K562 (cell line): Measurements from ENCODE around the gene VPS18. TPM values are rescaled to one million over a fixed set of nuclear protein-coding genes. Genes with fewer than 3 reads are reported as not detected.

Source experiments
- ARID4B ChIP-seq: sonication (generic); formaldehyde crosslinking; IDR thresholded peaks from 2 replicates; pipeline ENCODE4 v1.8.0; 2022; ENCODE audit warnings: mild to moderate bottlenecking, missing genetic modification reagents
- BRF1 ChIP-seq: IDR thresholded peaks from 3 replicates; pipeline ENCODE4 v1.6.1; 2011; ENCODE audit warnings: borderline replicate concordance, mild to moderate bottlenecking; ENCODE audit not compliant: insufficient read length; ENCODE audit errors: extremely low read depth
- CAMTA2 ChIP-seq: fragments of 250-450 bp; sonication (Bioruptor Pico); conservative IDR thresholded peaks from 2 replicates; pipeline ENCODE4 v1.5.1; 2022
- CBX1 ChIP-seq: sonication (generic); IDR thresholded peaks from 2 replicates; pipeline ENCODE4 v1.6.1; 2016; ENCODE audit warnings: antibody characterized with exemption, low read depth, mild to moderate bottlenecking
- GATAD2A ChIP-seq: fragments of 450-650 bp; IDR thresholded peaks from 2 replicates; pipeline ENCODE4 v1.6.1; 2017
- MLLT1 ChIP-seq, 2 experiments: fragments of 450-650 bp; IDR thresholded peaks; 2 replicates each; pipeline ENCODE4 v1.6.1; 2016
- NFXL1 ChIP-seq: fragments of 450-650 bp; formaldehyde crosslinking; IDR thresholded peaks from 2 replicates; pipeline ENCODE4 v1.4.0; 2021; ENCODE audit warnings: mild to moderate bottlenecking
- NR2C1 ChIP-seq, 2 experiments: fragments of 450-650 bp; IDR thresholded peaks; 2 replicates each; pipeline ENCODE4 v1.6.1; 2017; ENCODE audit warnings: mild to moderate bottlenecking in 2 of 2, antibody characterized with exemption in 1 of 2, inconsistent platforms in 1 of 2, missing compliant biosample characterization in 1 of 2, missing genetic modification characterization in 1 of 2
- PHF20 ChIP-seq: fragments of 450-650 bp; IDR thresholded peaks from 2 replicates; pipeline ENCODE4 v1.6.1; 2018; ENCODE audit not compliant: partially characterized antibody
- PRDM10 ChIP-seq: fragments of 450-650 bp; IDR thresholded peaks from 2 replicates; pipeline ENCODE4 v1.6.1; 2018; ENCODE audit not compliant: partially characterized antibody
- USF1 ChIP-seq: sonication (generic); formaldehyde crosslinking; IDR thresholded peaks from 2 replicates; pipeline ENCODE4 v1.9.0; 2022; ENCODE audit warnings: mild to moderate bottlenecking, missing genetic modification reagents
- YY1 ChIP-seq, 3 experiments: IDR thresholded peaks; 2 replicates each; pipeline ENCODE4 v1.6.1; 2011; ENCODE audit warnings: low read length in 2 of 3, mild to moderate bottlenecking in 2 of 3, moderate library complexity in 2 of 3, borderline replicate concordance in 1 of 3, control low read depth in 1 of 3, low read depth in 1 of 3; ENCODE audit not compliant: insufficient read depth in 3 of 3, insufficient replicate concordance in 2 of 3, control insufficient read depth in 1 of 3, insufficient read length in 1 of 3; ENCODE audit errors: extremely low read depth in 1 of 3
- ZNF175 ChIP-seq: fragments of 200-800 bp; sonication (Bioruptor generic); IDR thresholded peaks from 2 replicates; pipeline ENCODE4 v1.6.1; 2016; ENCODE audit warnings: low read depth, mild to moderate bottlenecking, missing genetic modification characterization, missing compliant biosample characterization
- polyA plus RNA-seq, 8 experiments: library from polyadenylated mRNA; depleted of rRNA in 4 of 8; stranded (reverse) in 5 of 8; unstranded in 3 of 8; fragments of >200 nt; fragmentation: Nextera tagmentation in 2 of 8; fragmentation: Illumina TruSeq in 1 of 8; extraction: Ambion mirVana in 2 of 8; extraction: Trizol in 1 of 8; gene quantifications; 2 replicates each; pipeline versions ENCODE4 v1.2.1 to v1.2.3, GENCODE V29; 2011 to 2014; ENCODE audit warnings: inconsistent platforms in 1 of 8, missing spikeins in 1 of 8
- total RNA-seq, 7 experiments: library from RNA; depleted of rRNA in 6 of 7; stranded (reverse); fragments of >200 nt in 6 of 7; fragmentation: Illumina TruSeq in 2 of 7; extraction: Trizol in 2 of 7; gene quantifications; 2 replicates each; pipeline versions ENCODE4 v1.2.1 to v1.2.3, GENCODE V29; 2011 to 2021; ENCODE audit warnings: low replicate concordance in 1 of 7

VPS18 gene
- total and polyA plus RNA-seq, 9 of the 15 experiments (the other 6 are each of a cell fraction or from before 2014, with no cell fraction given), result 0.73 to 19.9 (median 8.5) TPM

GRCh38 chr15:40941528-40942336 lies 47.5 kb downstream of the VPS18 start (continued):
- no peak for TF ChIP-seq CBX1
- peak; percentile 60; the same call in 1 of the 2 replicates for TF ChIP-seq ARID4B
- no peak for TF ChIP-seq GATAD2A
- peak in 2 of 3 experiments; percentile 60 to 65 for TF ChIP-seq YY1 (IDR thresholded peaks at IDR 0.05; ENCODE audit: borderline replicate concordance in 1 of 3, control insufficient read depth in 1 of 3, extremely low read depth in 1 of 3, insufficient read depth in 3 of 3, insufficient read length in 1 of 3, insufficient replicate concordance in 2 of 3, low read depth in 1 of 3, low read length in 2 of 3)
- no peak for TF ChIP-seq CAMTA2 (CRISPR knock-in tag)
- TF ChIP-seq NFXL1, result no peak
- TF ChIP-seq USF1 (CRISPR knock-in tag), result peak; percentile 69
- no peak for TF ChIP-seq MLLT1 (IDR thresholded peaks at IDR 0.05)
- TF ChIP-seq NR2C1 (IDR thresholded peaks at IDR 0.05), result no peak
- no peak for TF ChIP-seq NR2C1 (tag; IDR thresholded peaks at IDR 0.05)
- no peak for TF ChIP-seq BRF1
- TF ChIP-seq ZNF175 (CRISPR knock-in tag), result no peak
- TF ChIP-seq PHF20, result peak; percentile 45
- TF ChIP-seq PRDM10, result peak; percentile 22
